Immature natural killer cell (primary cell): ENCODE data around the gene ALKBH4. TPM values are rescaled to one million over a fixed set of nuclear protein-coding genes. Genes with fewer than 3 reads are reported as not detected.
A peak's percentile ranks its signal among the peaks of the same experiment; 100 is the strongest.

Experiments used
- DNase-seq, 3 donors: peaks; one replicate each; pipeline ENCODE4 v3.0.0; 2022; ENCODE audit warnings: mixed read lengths in 1 of 3
- H3K27ac Mint-ChIP-seq, 6 donors: one replicate each; pipeline ENCODE4 v1.8.0; 2020; ENCODE audit warnings: mixed read lengths in 6 of 6, mild to moderate bottlenecking in 5 of 6, inconsistent platforms in 4 of 6, moderate library complexity in 3 of 6
- H3K27me3 Mint-ChIP-seq, 3 donors: one replicate each; pipeline ENCODE4 v1.8.0; 2020 to 2021; ENCODE audit warnings: low read depth in 3 of 3, mild to moderate bottlenecking in 3 of 3, mixed read lengths in 3 of 3, moderate library complexity in 3 of 3, inconsistent platforms in 1 of 3
- H3K36me3 Mint-ChIP-seq, 3 donors: one replicate each; pipeline ENCODE4 v1.8.0; 2020; ENCODE audit warnings: mixed read lengths in 3 of 3, inconsistent platforms in 2 of 3, mild to moderate bottlenecking in 2 of 3
- H3K4me1 Mint-ChIP-seq, 2 donors: one replicate each; pipeline ENCODE4 v1.8.0; 2020; ENCODE audit warnings: inconsistent platforms in 2 of 2, mild to moderate bottlenecking in 2 of 2, mixed read lengths in 2 of 2, moderate library complexity in 1 of 2
- H3K4me3 Mint-ChIP-seq, 5 donors: one replicate each; pipeline ENCODE4 v1.8.0; 2020; ENCODE audit warnings: mild to moderate bottlenecking in 5 of 5, mixed read lengths in 5 of 5, inconsistent platforms in 3 of 5, moderate library complexity in 3 of 5
- H3K9me3 Mint-ChIP-seq, 6 donors: one replicate each; pipeline ENCODE4 v1.8.0; 2020; ENCODE audit warnings: mild to moderate bottlenecking in 6 of 6, mixed read lengths in 6 of 6, inconsistent platforms in 4 of 6, moderate library complexity in 3 of 6
- polyA plus RNA-seq, 3 donors: library from polyadenylated mRNA; unstranded; fragments of 300-500 nt; fragmentation: Illumina TruSeq; gene quantifications; one replicate each; pipeline ENCODE4 v1.2.3, GENCODE V29; 2021

Gene ALKBH4
- polyA plus RNA-seq, 3 donors from 2014 or later, result 16.2 to 25.8 (median 18.5) TPM

GRCh38 chr7:102436118-102436517 is 28.5 kb downstream of the ALKBH4 start:
- Mint-ChIP-seq H3K36me3 (peaks cover 0 to 3% (median 0%) of the 10 kb centered on the region in 3 donors), H3K27ac (peak overlapping the region in 4 of 6 donors; percentile 28 to 69 (median 62))

GRCh38 chr7:102434039-102434486 is 30.6 kb downstream of the ALKBH4 start:
- H3K27ac Mint-ChIP-seq, result peak overlapping the region; percentile 85 to 95 (median 90)
- H3K27me3 Mint-ChIP-seq, result peaks cover 19 to 26% (median 21%) of the 10 kb centered on the region in 3 donors
- DNase-seq, result peak in 1 of 3 donors; percentile 18
- peak overlapping the region; percentile 83 to 93 (median 88) for H3K4me3 Mint-ChIP-seq
- H3K4me1 Mint-ChIP-seq, result peaks cover 52 to 53% of the 10 kb centered on the region in 2 donors
- peaks cover 0 to 3% (median 0%) of the 10 kb centered on the region in 3 donors for H3K36me3 Mint-ChIP-seq
- no peaks in the 10 kb centered on the region for H3K9me3 Mint-ChIP-seq

More at GRCh38 chr7:102436118-102436517, 28.5 kb downstream of the ALKBH4 start:
- no peak for DNase-seq
- H3K27me3 Mint-ChIP-seq, result peaks cover 15 to 21% (median 18%) of the 10 kb centered on the region in 3 donors
- H3K4me3 Mint-ChIP-seq, result peak overlapping the region in 4 of 5 donors; percentile 36 to 61 (median 54)
- H3K9me3 Mint-ChIP-seq, result no peaks in the 10 kb centered on the region
- H3K4me1 Mint-ChIP-seq, result peaks cover 33 to 35% of the 10 kb centered on the region in 2 donors

GRCh38 chr7:102433219-102434038 is 31.2 kb downstream of the ALKBH4 start, which contains the start of gene ORAI2:
ORAI2 (plus strand) TSS chr7:102433575; CDS start chr7:102438957, 5,382 bp downstream.
- H3K27me3 Mint-ChIP-seq, result peaks cover 19 to 26% (median 21%) of the 10 kb centered on the region in 3 donors
- no peaks in the 10 kb centered on the region for H3K9me3 Mint-ChIP-seq
- DNase-seq, result peak; percentile 83 to 86 (median 85)
- H3K4me3 Mint-ChIP-seq, result peak within 1 kb of the TSS; percentile 83 to 93 (median 88)
- H3K4me1 Mint-ChIP-seq, result peaks cover 54% of the 10 kb centered on the region in 2 donors
- peak within 1 kb of the TSS; percentile 90 to 99 (median 96) for H3K27ac Mint-ChIP-seq
- peaks cover 0 to 3% (median 0%) of the 10 kb centered on the region in 3 donors for H3K36me3 Mint-ChIP-seq

GRCh38 chr7:102432442-102433218 is 32.0 kb downstream of the ALKBH4 start:
- Mint-ChIP-seq H3K27ac (peak overlapping the region; percentile 90 to 99 (median 96)), H3K4me3 (peak overlapping the region; percentile 71 to 81 (median 75)), H3K4me1 (peaks cover 59 to 60% of the 10 kb centered on the region in 2 donors), H3K27me3 (peaks cover 19 to 26% (median 21%) of the 10 kb centered on the region in 3 donors), H3K9me3 (no peaks in the 10 kb centered on the region), H3K36me3 (peaks cover 0 to 3% (median 0%) of the 10 kb centered on the region in 3 donors)
- DNase-seq, result no peak

- H3K36me3 Mint-ChIP-seq, result peaks cover 0 to 3% (median 0%) of the 10 kb centered on the region in 3 donors
- no peaks in the 10 kb centered on the region for H3K9me3 Mint-ChIP-seq
- peaks cover 20 to 26% (median 21%) of the 10 kb centered on the region in 3 donors for H3K27me3 Mint-ChIP-seq
- peak overlapping the region; percentile 71 to 81 (median 75) for H3K4me3 Mint-ChIP-seq
- peaks cover 67 to 69% of the 10 kb centered on the region in 2 donors for H3K4me1 Mint-ChIP-seq
- peak overlapping the region; percentile 90 to 99 (median 96) for H3K27ac Mint-ChIP-seq
- peak; percentile 54 to 70 (median 65) for DNase-seq
Measured at GRCh38 chr7:102431617-102432298, 32.9 kb downstream of the ALKBH4 start.

GRCh38 chr7:102429141-102429899 is 35.3 kb downstream of the ALKBH4 start:
- DNase-seq, result no peak
- H3K9me3 Mint-ChIP-seq, result no peaks in the 10 kb centered on the region
- peak overlapping the region; percentile 86 to 100 (median 99) for H3K27ac Mint-ChIP-seq
- H3K27me3 Mint-ChIP-seq, result peaks cover 27 to 36% (median 31%) of the 10 kb centered on the region in 3 donors
- H3K4me1 Mint-ChIP-seq, result peaks cover 77 to 80% of the 10 kb centered on the region in 2 donors
- peaks cover 0 to 9% (median 3%) of the 10 kb centered on the region in 3 donors for H3K36me3 Mint-ChIP-seq
- H3K4me3 Mint-ChIP-seq, result peak overlapping the region in 4 of 5 donors; percentile 1 to 60 (median 21)

- H3K4me3 Mint-ChIP-seq, result peak overlapping the region; percentile 77 to 94 (median 86)
- peak overlapping the region; percentile 99 to 100 (median 100) for H3K27ac Mint-ChIP-seq
- H3K27me3 Mint-ChIP-seq, result peaks cover 17 to 25% (median 21%) of the 10 kb centered on the region in 3 donors
- peaks cover 83 to 87% of the 10 kb centered on the region in 2 donors for H3K4me1 Mint-ChIP-seq
- H3K36me3 Mint-ChIP-seq, result peaks cover 0 to 9% (median 3%) of the 10 kb centered on the region in 3 donors
- DNase-seq, result no peak
- H3K9me3 Mint-ChIP-seq, result no peaks in the 10 kb centered on the region
Measured at GRCh38 chr7:102427019-102427405, 37.7 kb downstream of the ALKBH4 start.

GRCh38 chr7:102426268-102427018 is 38.2 kb downstream of the ALKBH4 start:
- Mint-ChIP-seq H3K4me1 (peaks cover 82 to 87% of the 10 kb centered on the region in 2 donors), H3K36me3 (peaks cover 0 to 9% (median 3%) of the 10 kb centered on the region in 3 donors), H3K27ac (peak overlapping the region; percentile 99 to 100 (median 100)), H3K4me3 (peak overlapping the region; percentile 77 to 94 (median 86)), H3K27me3 (peaks cover 16 to 22% (median 17%) of the 10 kb centered on the region in 3 donors), H3K9me3 (no peaks in the 10 kb centered on the region)
- peak; percentile 76 to 82 (median 81) for DNase-seq

- H3K27ac Mint-ChIP-seq, result peak overlapping the region; percentile 99 to 100 (median 100)
- peaks cover 81 to 87% of the 10 kb centered on the region in 2 donors for H3K4me1 Mint-ChIP-seq
- H3K4me3 Mint-ChIP-seq, result peak overlapping the region; percentile 77 to 94 (median 86)
- H3K36me3 Mint-ChIP-seq, result peaks cover 3 to 13% (median 4%) of the 10 kb centered on the region in 3 donors
- peak; percentile 80 to 85 (median 83) for DNase-seq
- no peaks in the 10 kb centered on the region for H3K9me3 Mint-ChIP-seq
- H3K27me3 Mint-ChIP-seq, result peaks cover 16 to 22% (median 17%) of the 10 kb centered on the region in 3 donors
Measured at GRCh38 chr7:102425639-102426267, 38.9 kb downstream of the ALKBH4 start.

GRCh38 chr7:102424787-102425218 is 39.9 kb downstream of the ALKBH4 start:
- H3K27me3 Mint-ChIP-seq, result peaks cover 15 to 19% (median 17%) of the 10 kb centered on the region in 3 donors
- H3K9me3 Mint-ChIP-seq, result no peaks in the 10 kb centered on the region
- peak overlapping the region; percentile 99 to 100 (median 100) for H3K27ac Mint-ChIP-seq
- peaks cover 83 to 88% of the 10 kb centered on the region in 2 donors for H3K4me1 Mint-ChIP-seq
- peak overlapping the region; percentile 37 to 94 (median 67) for H3K4me3 Mint-ChIP-seq
- no peak for DNase-seq
- peaks cover 3 to 19% (median 11%) of the 10 kb centered on the region in 3 donors for H3K36me3 Mint-ChIP-seq

GRCh38 chr7:102424129-102424551 is 40.5 kb downstream of the ALKBH4 start:
- H3K36me3 Mint-ChIP-seq, result peaks cover 3 to 22% (median 11%) of the 10 kb centered on the region in 3 donors
- H3K4me3 Mint-ChIP-seq, result peak overlapping the region in 3 of 5 donors; percentile 37 to 86 (median 67)
- H3K27me3 Mint-ChIP-seq, result peaks cover 14 to 17% (median 14%) of the 10 kb centered on the region in 3 donors
- no peak for DNase-seq
- H3K27ac Mint-ChIP-seq, result peak overlapping the region; percentile 99 to 100 (median 100)
- H3K4me1 Mint-ChIP-seq, result peaks cover 82 to 87% of the 10 kb centered on the region in 2 donors
- H3K9me3 Mint-ChIP-seq, result no peaks in the 10 kb centered on the region
